HG03460 (cell line): ENCODE results near the gene SLC39A7.
A peak's percentile ranks its signal among the peaks of the same experiment; 100 is the strongest.

Source experiments
- ATAC-seq: cut with Tn5 transposase; IDR thresholded peaks from one replicate; pipeline ENCODE4 v1.9.1; 2021; ENCODE audit not compliant: unreplicated experiment

The SLC39A7 gene

GRCh38 chr6:33204415-33205190 lies 3.9 kb downstream of the SLC39A7 start, which contains the start of gene HSD17B8:
HSD17B8 (plus strand) TSS chr6:33204655; CDS start chr6:33204669, 14 bp downstream.
- peak; percentile 44 for ATAC-seq

GRCh38 chr6:33205191-33206026 lies 4.7 kb downstream of the SLC39A7 start:
- no peak for ATAC-seq

- ATAC-seq, result no peak
These were observed 5.6 kb downstream of the SLC39A7 start for GRCh38 chr6:33206027-33206863.

GRCh38 chr6:33206864-33207551 lies 6.3 kb downstream of the SLC39A7 start:
- ATAC-seq, result no peak

- no peak for ATAC-seq
These were observed 7.0 kb downstream of the SLC39A7 start for GRCh38 chr6:33207552-33208090.

- peak; percentile 48 for ATAC-seq
These were observed 7.7 kb downstream of the SLC39A7 start, which contains the start of gene RING1 for GRCh38 chr6:33208091-33208967. RING1 (plus strand) TSS chr6:33208500; CDS start chr6:33208823, 323 bp downstream.

GRCh38 chr6:33209856-33210255 lies 9.2 kb downstream of the SLC39A7 start:
- no peak for ATAC-seq

GRCh38 chr6:33211136-33211535 lies 10.5 kb downstream of the SLC39A7 start:
- no peak for ATAC-seq

- no peak for ATAC-seq
These were observed 11.2 kb downstream of the SLC39A7 start for GRCh38 chr6:33211666-33212422.

GRCh38 chr6:33212857-33213165 lies 12.1 kb downstream of the SLC39A7 start:
- ATAC-seq, result no peak

GRCh38 chr6:33213166-33213988 lies 12.7 kb downstream of the SLC39A7 start:
- no peak for ATAC-seq

- ATAC-seq, result no peak
These were observed 13.3 kb downstream of the SLC39A7 start for GRCh38 chr6:33213989-33214335.

GRCh38 chr6:33215271-33216116 lies 14.8 kb downstream of the SLC39A7 start:
- ATAC-seq, result no peak

- no peak for ATAC-seq
These were observed 15.5 kb downstream of the SLC39A7 start for GRCh38 chr6:33216117-33216649.

- no peak for ATAC-seq
These were observed 16.6 kb downstream of the SLC39A7 start for GRCh38 chr6:33217246-33217645.

- ATAC-seq, result no peak
These were observed 17.0 kb downstream of the SLC39A7 start for GRCh38 chr6:33217681-33218080.
